Spleen (tissue), 3 donors: ENCODE data around the gene SEPTIN5.

Source experiments
- POLR2A ChIP-seq, 3 donors: fragments of 450-650 bp; IDR thresholded peaks; one replicate each; pipeline ENCODE4 v1.5.1; 2017; ENCODE audit warnings: antibody characterized with exemption in 3 of 3, mild to moderate bottlenecking in 1 of 3
- POLR2AphosphoS5 ChIP-seq, 3 donors: sonication (generic); formaldehyde crosslinking; IDR thresholded peaks; one replicate each; pipeline ENCODE4 v1.5.1; 2017; ENCODE audit warnings: antibody characterized with exemption in 3 of 3

DNA sequence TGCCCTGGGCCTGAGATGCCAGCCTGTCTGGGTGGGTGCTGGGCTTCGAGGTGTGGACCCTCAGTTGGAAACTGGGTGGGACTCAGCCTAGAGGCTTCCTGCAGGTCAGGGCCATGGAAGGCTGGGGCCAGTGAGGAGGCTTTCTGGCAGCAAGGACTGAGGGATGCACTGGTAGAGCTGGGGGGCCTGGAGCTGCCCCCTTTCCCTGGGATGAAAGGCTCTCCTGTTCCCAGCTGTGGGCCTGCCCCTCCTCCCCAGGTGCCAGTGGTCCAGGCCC is 2.5 kb downstream of the SEPTIN5 start:
- TF ChIP-seq POLR2A (IDR thresholded peaks at IDR 0.05) = no peak
- TF ChIP-seq POLR2AphosphoS5 (IDR thresholded peaks at IDR 0.05) = no peak
